Spleen (tissue), 11 donors: ENCODE data around the gene ATF5. TPM values are rescaled to one million over a fixed set of nuclear protein-coding genes. Genes with fewer than 3 reads are reported as not detected.
A peak's percentile ranks its signal among the peaks of the same experiment; 100 is the strongest.

Experiments
- DNase-seq: peaks from one replicate; pipeline ENCODE4 v3.0.0-alpha.2; 2020
- H3K27ac ChIP-seq, 8 donors: fragments of 200-600 bp; sonication (generic) in 7 of 8; 1 replicate in 4 of 8; 2 replicates in 4 of 8; pipeline versions ENCODE4 v1.5.0 to v1.8.0; 2016 to 2021; ENCODE audit warnings: inconsistent platforms in 4 of 8, mild to moderate bottlenecking in 4 of 8, moderate library complexity in 1 of 8
- H3K27me3 ChIP-seq, 7 donors: fragments of 200-600 bp; sonication (generic) in 6 of 7; replicated peaks in 1 of 7; 1 replicate in 4 of 7; 2 replicates in 3 of 7; pipeline versions ENCODE4 v1.5.0 to v1.8.0; 2016 to 2021; ENCODE audit warnings: inconsistent platforms in 3 of 7, mild to moderate bottlenecking in 1 of 7
- H3K36me3 ChIP-seq, 6 donors: fragments of 200-600 bp; sonication (generic) in 5 of 6; 1 replicate in 4 of 6; 2 replicates in 2 of 6; pipeline versions ENCODE4 v1.5.0 to v1.8.0; 2016 to 2021; ENCODE audit warnings: inconsistent platforms in 2 of 6
- H3K4me1 ChIP-seq, 6 donors: fragments of 200-600 bp; sonication (generic) in 5 of 6; 1 replicate in 3 of 6; 2 replicates in 3 of 6; pipeline versions ENCODE4 v1.5.0 to v1.8.0; 2016 to 2021; ENCODE audit warnings: inconsistent platforms in 3 of 6
- H3K4me3 ChIP-seq, 8 donors: fragments of 200-600 bp; sonication (generic) in 7 of 8; 1 replicate in 4 of 8; 2 replicates in 4 of 8; pipeline versions ENCODE4 v1.5.0 to v1.8.0; 2016 to 2021; ENCODE audit warnings: inconsistent platforms in 4 of 8, mild to moderate bottlenecking in 4 of 8, moderate library complexity in 2 of 8
- H3K9me3 ChIP-seq, 8 donors: fragments of 200-600 bp; sonication (generic) in 7 of 8; 1 replicate in 4 of 8; 2 replicates in 4 of 8; pipeline versions ENCODE4 v1.5.0 to v1.8.0; 2016 to 2021; ENCODE audit warnings: inconsistent platforms in 4 of 8
- CTCF ChIP-seq, 11 experiments: fragments of 200-600 bp in 7 of 11; fragments of 450-650 bp in 4 of 11; sonication (generic) in 4 of 11; IDR thresholded peaks in 8 of 11; conservative IDR thresholded peaks in 3 of 11; 1 replicate in 7 of 11; 2 replicates in 4 of 11; pipeline versions ENCODE4 v1.4.0 to v1.8.0; 2016 to 2021; ENCODE audit warnings: antibody characterized with exemption in 11 of 11, inconsistent platforms in 4 of 11, mild to moderate bottlenecking in 1 of 11
- POLR2A ChIP-seq, 3 donors: fragments of 450-650 bp; IDR thresholded peaks; one replicate each; pipeline ENCODE4 v1.5.1; 2017; ENCODE audit warnings: antibody characterized with exemption in 3 of 3, mild to moderate bottlenecking in 1 of 3
- POLR2AphosphoS5 ChIP-seq, 3 donors: sonication (generic); formaldehyde crosslinking; IDR thresholded peaks; one replicate each; pipeline ENCODE4 v1.5.1; 2017; ENCODE audit warnings: antibody characterized with exemption in 3 of 3
- WGBS, 5 donors: extraction: QIAGEN DNeasy Blood & Tissue Kit in 3 of 5; methylation state at CpG; one replicate each; pipeline versions ENCODE4 v1.1.5 to v1.1.7; 2013 to 2018; 5-methylcytosine and 5-hydroxymethylcytosine counted together
- intact Hi-C: fragments of 100-400 bp; cut with DNase I; formaldehyde crosslinking; loops from one replicate; pipeline ENCODE4 v1.15.0; 2023; ENCODE audit warnings: low total_unique reads
- polyA plus RNA-seq, 3 donors: library from polyadenylated mRNA; stranded (reverse); fragments of 200-250 nt; gene quantifications; one replicate each; pipeline ENCODE4 v1.2.1, GENCODE V29; 2013
- total RNA-seq, 7 donors: library from RNA; depleted of rRNA in 3 of 7; stranded (reverse); fragments of >200 nt in 3 of 7; fragmentation: NEBNext Ultra II Directional in 4 of 7; extraction: Animal tissue kit (Norgen Biotek cat#: 25700) in 4 of 7; gene quantifications; one replicate each; pipeline versions ENCODE4 v1.1.0 to v1.2.1, GENCODE V29; 2016 to 2021
- donor health status: healthy with polysubstance abuse.
- donor health status: DM: no; HTN: no; CAD: no; lungs with moderate emphysema.
- donor health status: DM: no; HTN: no; CAD: no.
- donor health status: Bipolar disorder and iron deficiency.
- donor health status: healthy.
- donor health status: DM: no; HTN: no; CAD: no.
- donor health status: DM: yes; HTN: yes; CAD: no.

The ATF5 gene
- total and polyA plus RNA-seq, 10 donors, result 10.2 to 45.8 (median 19.8) TPM

- Histone ChIP-seq H3K27me3 (peaks cover 0 to 10% (median 0%) of the 10 kb centered on the region in 7 donors), H3K4me1 (peaks cover 25 to 61% (median 45%) of the 10 kb centered on the region in 6 donors), H3K36me3 (no peaks in the 10 kb centered on the region), H3K4me3 (no peak overlapping the region), H3K9me3 (no peaks in the 10 kb centered on the region), H3K27ac (peak overlapping the region in 1 of 8 donors; percentile 11)
- intact Hi-C loops, result no loop called here
- 77 to 90% (median 80%) methylated on average over 10 to 17 of the region's 17 CpGs for WGBS, 5 donors
- no peak for DNase-seq
- TF ChIP-seq POLR2A (IDR thresholded peaks at IDR 0.05), result no peak
- TF ChIP-seq POLR2AphosphoS5 (IDR thresholded peaks at IDR 0.05), result no peak
- TF ChIP-seq CTCF (IDR thresholded peaks at IDR 0.05 in 8 of 11, conservative IDR thresholded peaks at IDR 0.05 in 3 of 11), result no peak
Observed at GRCh38 chr19:49894879-49895565, 34.0 kb upstream of the ATF5 start.

- no peak for DNase-seq
Observed at GRCh38 chr19:49895566-49896297, 33.3 kb upstream of the ATF5 start.

GRCh38 chr19:49896863-49897621 is 32.0 kb upstream of the ATF5 start, which contains the start of gene IL4I1:
IL4I1 (minus strand) TSS chr19:49896887; CDS start chr19:49896160, 727 bp downstream.
- no peaks in the 10 kb centered on the region for H3K9me3 ChIP-seq
- intact Hi-C loops, result no loop called here
- no peak for TF ChIP-seq POLR2A (IDR thresholded peaks at IDR 0.05)
- TF ChIP-seq POLR2AphosphoS5 (IDR thresholded peaks at IDR 0.05), result peak in 2 of 3 donors; percentile 22 to 39
- TF ChIP-seq CTCF (IDR thresholded peaks at IDR 0.05 in 8 of 11, conservative IDR thresholded peaks at IDR 0.05 in 3 of 11), result no peak
- peak; percentile 83 for DNase-seq
- 5 to 18% (median 7%) methylated on average over 19 to 20 of the region's 20 CpGs for WGBS, 5 donors
- H3K4me1 ChIP-seq, result peaks cover 20 to 45% (median 34%) of the 10 kb centered on the region in 6 donors
- H3K36me3 ChIP-seq, result no peaks in the 10 kb centered on the region
- H3K27ac ChIP-seq, result peak within 1 kb of the TSS; percentile 3 to 83 (median 64)
- no peaks in the 10 kb centered on the region for H3K27me3 ChIP-seq
- H3K4me3 ChIP-seq, result peak within 1 kb of the TSS in 4 of 8 donors; percentile 13 to 57 (median 24)

More at GRCh38 chr19:49895566-49896297, 33.3 kb upstream of the ATF5 start:
- no peak overlapping the region for H3K4me3 ChIP-seq
- 56 to 74% (median 70%) methylated on average over 11 to 17 of the region's 17 CpGs for WGBS, 5 donors
- peaks cover 20 to 54% (median 38%) of the 10 kb centered on the region in 6 donors for H3K4me1 ChIP-seq
- H3K27ac ChIP-seq, result peak overlapping the region in 5 of 8 donors; percentile 39 to 83 (median 73)
- intact Hi-C loops, result no loop called here
- no peaks in the 10 kb centered on the region for H3K9me3 ChIP-seq
- H3K27me3 ChIP-seq, result peaks cover 0 to 3% (median 0%) of the 10 kb centered on the region in 7 donors
- no peak for TF ChIP-seq POLR2A (IDR thresholded peaks at IDR 0.05)
- no peak for TF ChIP-seq POLR2AphosphoS5 (IDR thresholded peaks at IDR 0.05)
- no peak for TF ChIP-seq CTCF (IDR thresholded peaks at IDR 0.05 in 8 of 11, conservative IDR thresholded peaks at IDR 0.05 in 3 of 11)
- no peaks in the 10 kb centered on the region for H3K36me3 ChIP-seq
